Panc1 (cell line): ENCODE data around the gene GABRA6. TPM values are rescaled to one million over a fixed set of nuclear protein-coding genes. Genes with fewer than 3 reads are reported as not detected.

ENCODE experiments used
- ATAC-seq: fragments of 200-7000 bp; cut with Tn5 transposase; 2 replicates; pipeline ENCODE4 v1.9.1; 2020; ENCODE audit warnings: mild to moderate bottlenecking, moderate library complexity
- BruUV-seq: library from RNA; stranded (reverse); fragments of 400-500 nt; replicated peaks from 2 replicates; lab custom pipeline; 2021; lab: Mats Ljungman, UMichigan
- CTCF ChIA-PET: fragments of 300-600 bp; sonication (Branson Sonifier 250); formaldehyde crosslinking; loops from one replicate; lab custom pipeline; 2022; ENCODE audit warnings: antibody characterized with exemption; lab: Charles Lee
- POLR2A ChIA-PET: fragments of 300-600 bp; sonication (Branson Sonifier 250); formaldehyde crosslinking; loops from one replicate; lab custom pipeline; 2022; ENCODE audit warnings: antibody characterized with exemption; lab: Charles Lee
- DNase-seq: peaks from one replicate; pipeline ENCODE4 v3.0.0-alpha.2; 2010; ENCODE audit warnings: low read depth, low spot score
- H3K27ac ChIP-seq: 2 replicates; pipeline ENCODE4 v1.5.1; 2011; ENCODE audit warnings: mild to moderate bottlenecking, low read length, inconsistent platforms
- H3K27me3 ChIP-seq: fragments of 200-500 bp; sonication (Bioruptor generic); 2 replicates; pipeline ENCODE4 v1.6.0; 2014; ENCODE audit warnings: low read length, inconsistent platforms; ENCODE audit not compliant: control insufficient read depth, insufficient read depth
- H3K36me3 ChIP-seq: fragments of 200-500 bp; sonication (Bioruptor generic); 2 replicates; pipeline ENCODE4 v1.5.1; 2014; ENCODE audit warnings: inconsistent platforms, mild to moderate bottlenecking, low read length, moderate library complexity; ENCODE audit not compliant: control insufficient read depth, insufficient read depth
- H3K4me1 ChIP-seq: 2 replicates; pipeline ENCODE4 v1.5.1; 2011; ENCODE audit warnings: inconsistent platforms, mild to moderate bottlenecking, low read length, moderate library complexity; ENCODE audit not compliant: control insufficient read depth, insufficient read depth
- H3K4me3 ChIP-seq, 2 experiments: 2 replicates each; pipeline ENCODE4 v1.5.1; 2011 to 2012; ENCODE audit warnings: low read depth in 2 of 2, low read length in 2 of 2, mild to moderate bottlenecking in 2 of 2, inconsistent platforms in 1 of 2, moderate library complexity in 1 of 2
- H3K9me3 ChIP-seq: fragments of 200-500 bp; sonication (Bioruptor generic); 2 replicates; pipeline ENCODE4 v1.5.1; 2014; ENCODE audit warnings: low read depth, mild to moderate bottlenecking, inconsistent platforms, low read length, moderate library complexity; ENCODE audit not compliant: control insufficient read depth, insufficient read depth
- POLR2AphosphoS5 ChIP-seq: IDR thresholded peaks from 2 replicates; pipeline ENCODE4 v1.6.1; 2012; ENCODE audit warnings: mild to moderate bottlenecking, low read depth, low read length, moderate library complexity
- SIN3A ChIP-seq: IDR thresholded peaks from 2 replicates; pipeline ENCODE4 v1.6.1; 2012; ENCODE audit warnings: low read depth, mild to moderate bottlenecking, low read length, moderate library complexity, borderline replicate concordance; ENCODE audit not compliant: insufficient read depth
- TCF7L2 ChIP-seq: IDR thresholded peaks from 2 replicates; pipeline ENCODE4 v1.6.1; 2011; ENCODE audit warnings: mild to moderate bottlenecking, low read depth, low read length, inconsistent platforms
- in situ Hi-C: cut with HindIII; loops from 2 replicates; pipeline ENCODE4 v1.10.0; 2016; ENCODE audit warnings: low sequenced_read_pairs, low pct_unique_long_range_greater_than_20kb
- intact Hi-C: fragments of 100-400 bp; cut with micrococcal nuclease; formaldehyde crosslinking; loops from one replicate; pipeline ENCODE4 v1.10.0; 2022; ENCODE audit not compliant: unreplicated experiment
- total RNA-seq: library from RNA; stranded (reverse); gene quantifications from one replicate; pipeline ENCODE4 v1.2.1, GENCODE V29; 2021; ENCODE audit not compliant: unreplicated experiment
- TF ChIP-seq, protein P1 (sequence below), 2 experiments: IDR thresholded peaks; 2 replicates each; pipeline ENCODE4 v1.6.1; 2011 to 2012; ENCODE audit warnings: low read depth in 2 of 2, control low read depth in 1 of 2, low read length in 1 of 2, mild to moderate bottlenecking in 1 of 2, moderate library complexity in 1 of 2; ENCODE audit not compliant: insufficient read depth in 1 of 2
- TF ChIP-seq, protein P2 (sequence below): fragments of 450-650 bp; IDR thresholded peaks from 2 replicates; pipeline ENCODE4 v1.5.1; 2017; ENCODE audit warnings: mild to moderate bottlenecking

Gene GABRA6
- total RNA-seq, 1 experiment from 2014 or later = not detected

DNA sequence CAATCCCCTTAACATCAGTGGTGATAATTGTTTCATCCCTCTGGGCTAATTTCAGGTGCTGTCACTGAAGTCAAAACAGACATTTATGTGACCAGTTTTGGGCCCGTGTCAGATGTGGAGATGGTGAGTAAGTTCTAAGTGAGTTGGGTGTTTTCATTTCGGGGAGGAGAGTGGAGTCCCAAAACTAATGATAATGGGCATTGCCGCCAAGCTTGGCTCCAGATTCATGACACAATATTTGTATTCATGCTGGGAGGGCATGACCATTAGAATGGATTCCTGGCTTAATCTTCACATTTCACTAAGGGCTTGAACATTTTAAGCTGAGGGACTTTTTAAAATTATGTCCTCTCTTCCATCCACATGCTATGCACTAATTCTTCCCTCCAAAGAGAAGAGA lies 1.4 kb downstream of the GABRA6 start:
- TF ChIP-seq POLR2AphosphoS5 (no peak), SIN3A (no peak), TCF7L2 (no peak)
- intact Hi-C loops (no loop called here), in situ Hi-C loops (no loop called here)
- no peak for DNase-seq
- ChIA-PET CTCF (no interaction called here), POLR2A (no interaction called here)
- BruUV-seq = no TSS peak
- H3K4me3 ChIP-seq = no peak overlapping the region
- H3K4me1 ChIP-seq = no peaks in the 10 kb centered on the region
- H3K27me3 ChIP-seq = no peaks in the 10 kb centered on the region
- H3K36me3 ChIP-seq = no peaks in the 10 kb centered on the region
- no peak overlapping the region for H3K27ac ChIP-seq
- H3K9me3 ChIP-seq = no peaks in the 10 kb centered on the region
- no peak for ATAC-seq

DNA sequence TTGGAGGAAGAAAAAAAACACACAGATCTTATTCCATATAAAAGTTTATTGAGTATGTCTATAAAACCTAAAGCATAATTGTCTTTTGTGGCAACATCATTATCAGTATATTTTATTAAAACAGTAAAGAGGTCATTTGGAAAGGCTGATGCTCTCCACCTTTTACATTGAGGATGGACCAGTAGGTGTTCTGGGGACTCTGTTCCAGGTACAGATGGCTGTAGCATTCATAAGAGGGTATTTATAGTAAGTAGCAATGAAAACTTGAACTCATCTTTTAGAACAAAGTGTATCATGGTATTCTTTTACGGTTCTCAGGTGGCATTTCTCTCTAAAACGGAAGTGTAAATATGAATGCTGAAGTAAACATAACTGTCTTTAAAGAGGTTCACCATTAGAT lies 1.8 kb downstream of the GABRA6 start:
- Histone ChIP-seq H3K4me1 (no peaks in the 10 kb centered on the region), H3K4me3 (no peak overlapping the region), H3K27me3 (no peaks in the 10 kb centered on the region), H3K9me3 (no peaks in the 10 kb centered on the region), H3K27ac (no peak overlapping the region), H3K36me3 (no peaks in the 10 kb centered on the region)
- intact Hi-C loops (no loop called here), in situ Hi-C loops (no loop called here)
- TF ChIP-seq, protein P1, sequence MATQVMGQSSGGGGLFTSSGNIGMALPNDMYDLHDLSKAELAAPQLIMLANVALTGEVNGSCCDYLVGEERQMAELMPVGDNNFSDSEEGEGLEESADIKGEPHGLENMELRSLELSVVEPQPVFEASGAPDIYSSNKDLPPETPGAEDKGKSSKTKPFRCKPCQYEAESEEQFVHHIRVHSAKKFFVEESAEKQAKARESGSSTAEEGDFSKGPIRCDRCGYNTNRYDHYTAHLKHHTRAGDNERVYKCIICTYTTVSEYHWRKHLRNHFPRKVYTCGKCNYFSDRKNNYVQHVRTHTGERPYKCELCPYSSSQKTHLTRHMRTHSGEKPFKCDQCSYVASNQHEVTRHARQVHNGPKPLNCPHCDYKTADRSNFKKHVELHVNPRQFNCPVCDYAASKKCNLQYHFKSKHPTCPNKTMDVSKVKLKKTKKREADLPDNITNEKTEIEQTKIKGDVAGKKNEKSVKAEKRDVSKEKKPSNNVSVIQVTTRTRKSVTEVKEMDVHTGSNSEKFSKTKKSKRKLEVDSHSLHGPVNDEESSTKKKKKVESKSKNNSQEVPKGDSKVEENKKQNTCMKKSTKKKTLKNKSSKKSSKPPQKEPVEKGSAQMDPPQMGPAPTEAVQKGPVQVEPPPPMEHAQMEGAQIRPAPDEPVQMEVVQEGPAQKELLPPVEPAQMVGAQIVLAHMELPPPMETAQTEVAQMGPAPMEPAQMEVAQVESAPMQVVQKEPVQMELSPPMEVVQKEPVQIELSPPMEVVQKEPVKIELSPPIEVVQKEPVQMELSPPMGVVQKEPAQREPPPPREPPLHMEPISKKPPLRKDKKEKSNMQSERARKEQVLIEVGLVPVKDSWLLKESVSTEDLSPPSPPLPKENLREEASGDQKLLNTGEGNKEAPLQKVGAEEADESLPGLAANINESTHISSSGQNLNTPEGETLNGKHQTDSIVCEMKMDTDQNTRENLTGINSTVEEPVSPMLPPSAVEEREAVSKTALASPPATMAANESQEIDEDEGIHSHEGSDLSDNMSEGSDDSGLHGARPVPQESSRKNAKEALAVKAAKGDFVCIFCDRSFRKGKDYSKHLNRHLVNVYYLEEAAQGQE (IDR thresholded peaks at IDR 0.05; ENCODE audit: insufficient read depth in 1 of 2, low read depth in 2 of 2, low read length in 1 of 2) = no peak
- no peak for TF ChIP-seq TCF7L2
- TF ChIP-seq SIN3A = no peak
- TF ChIP-seq, protein P2, sequence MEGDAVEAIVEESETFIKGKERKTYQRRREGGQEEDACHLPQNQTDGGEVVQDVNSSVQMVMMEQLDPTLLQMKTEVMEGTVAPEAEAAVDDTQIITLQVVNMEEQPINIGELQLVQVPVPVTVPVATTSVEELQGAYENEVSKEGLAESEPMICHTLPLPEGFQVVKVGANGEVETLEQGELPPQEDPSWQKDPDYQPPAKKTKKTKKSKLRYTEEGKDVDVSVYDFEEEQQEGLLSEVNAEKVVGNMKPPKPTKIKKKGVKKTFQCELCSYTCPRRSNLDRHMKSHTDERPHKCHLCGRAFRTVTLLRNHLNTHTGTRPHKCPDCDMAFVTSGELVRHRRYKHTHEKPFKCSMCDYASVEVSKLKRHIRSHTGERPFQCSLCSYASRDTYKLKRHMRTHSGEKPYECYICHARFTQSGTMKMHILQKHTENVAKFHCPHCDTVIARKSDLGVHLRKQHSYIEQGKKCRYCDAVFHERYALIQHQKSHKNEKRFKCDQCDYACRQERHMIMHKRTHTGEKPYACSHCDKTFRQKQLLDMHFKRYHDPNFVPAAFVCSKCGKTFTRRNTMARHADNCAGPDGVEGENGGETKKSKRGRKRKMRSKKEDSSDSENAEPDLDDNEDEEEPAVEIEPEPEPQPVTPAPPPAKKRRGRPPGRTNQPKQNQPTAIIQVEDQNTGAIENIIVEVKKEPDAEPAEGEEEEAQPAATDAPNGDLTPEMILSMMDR = no peak
- no peak for TF ChIP-seq POLR2AphosphoS5
- POLR2A ChIA-PET = no interaction called here
- DNase-seq = no peak
- BruUV-seq = no TSS peak
- CTCF ChIA-PET = no interaction called here
- no peak for ATAC-seq

DNA sequence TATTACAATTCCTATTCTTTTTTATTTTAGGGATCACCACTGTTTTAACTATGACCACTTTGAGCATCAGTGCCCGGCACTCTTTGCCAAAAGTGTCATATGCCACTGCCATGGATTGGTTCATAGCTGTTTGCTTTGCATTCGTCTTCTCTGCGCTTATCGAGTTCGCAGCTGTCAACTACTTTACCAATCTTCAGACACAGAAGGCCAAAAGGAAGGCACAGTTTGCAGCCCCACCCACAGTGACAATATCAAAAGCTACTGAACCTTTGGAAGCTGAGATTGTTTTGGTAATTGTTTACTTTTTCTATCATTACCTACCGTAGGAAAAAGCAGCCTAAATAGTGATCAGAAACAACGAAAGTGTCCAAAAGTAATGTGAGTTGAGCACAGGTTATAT lies 6.4 kb downstream of the GABRA6 start:
- BruUV-seq = no TSS peak

More for the DNA sequence above, 6.4 kb downstream of the GABRA6 start:
- Histone ChIP-seq H3K4me3 (no peak overlapping the region), H3K27me3 (no peaks in the 10 kb centered on the region), H3K4me1 (no peaks in the 10 kb centered on the region), H3K9me3 (no peaks in the 10 kb centered on the region), H3K36me3 (no peaks in the 10 kb centered on the region), H3K27ac (no peak overlapping the region)
- intact Hi-C loops (no loop called here), in situ Hi-C loops (no loop called here)
- DNase-seq (no peak), ATAC-seq (no peak)
- CTCF ChIA-PET = no interaction called here
- POLR2A ChIA-PET = no interaction called here
- TF ChIP-seq TCF7L2 (no peak), POLR2AphosphoS5 (no peak), SIN3A (no peak)
- TF ChIP-seq, protein P1 (IDR thresholded peaks at IDR 0.05; ENCODE audit: insufficient read depth in 1 of 2, low read depth in 2 of 2, low read length in 1 of 2) = no peak
- TF ChIP-seq, protein P2 = no peak
